HK-2 (cell line): ENCODE data around the gene COL4A3.

Experiments
- DNase-seq: peaks from one replicate; pipeline ENCODE4 v3.0.0-alpha.2; 2018; ENCODE audit not compliant: unreplicated experiment

The COL4A3 gene

DNA sequence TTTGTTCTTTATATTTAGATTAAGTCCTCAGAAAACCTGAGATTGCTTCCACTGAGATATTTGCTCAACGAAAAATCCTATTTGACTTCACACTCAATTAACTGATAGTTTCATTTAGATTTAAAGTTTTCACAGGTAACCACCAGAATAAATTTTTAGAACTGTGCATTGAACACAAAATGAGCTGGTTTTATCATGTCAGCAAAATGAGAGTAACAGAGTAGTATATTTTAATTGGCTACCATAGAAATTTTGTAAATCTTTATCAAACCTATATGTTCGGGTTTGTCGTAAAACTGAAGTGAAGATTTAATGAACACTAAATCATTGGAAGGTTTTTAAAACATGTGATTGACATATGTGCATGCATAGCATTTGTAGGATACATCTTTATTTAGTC, 127.9 kb downstream of the COL4A3 start:
- no peak for DNase-seq

DNA sequence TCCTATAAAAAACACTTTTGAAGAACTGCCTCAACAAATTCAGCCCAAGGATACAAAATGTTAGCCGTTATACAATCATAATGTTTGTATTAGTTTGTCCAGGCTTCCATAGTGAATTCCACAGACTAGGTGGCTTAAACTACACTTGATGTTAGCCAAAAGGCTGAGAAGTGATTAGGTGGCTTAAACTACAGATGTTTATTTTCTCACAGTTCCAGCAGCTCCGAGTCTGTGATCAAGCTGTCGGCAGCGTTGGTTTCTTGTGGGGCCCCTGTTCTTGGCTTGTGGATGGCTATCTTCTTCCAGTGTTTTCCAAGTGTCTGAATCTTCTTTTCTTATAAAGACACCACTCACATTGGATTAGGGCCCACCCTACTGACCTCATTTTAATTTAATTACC, 129.1 kb downstream of the COL4A3 start:
- no peak for DNase-seq

DNA sequence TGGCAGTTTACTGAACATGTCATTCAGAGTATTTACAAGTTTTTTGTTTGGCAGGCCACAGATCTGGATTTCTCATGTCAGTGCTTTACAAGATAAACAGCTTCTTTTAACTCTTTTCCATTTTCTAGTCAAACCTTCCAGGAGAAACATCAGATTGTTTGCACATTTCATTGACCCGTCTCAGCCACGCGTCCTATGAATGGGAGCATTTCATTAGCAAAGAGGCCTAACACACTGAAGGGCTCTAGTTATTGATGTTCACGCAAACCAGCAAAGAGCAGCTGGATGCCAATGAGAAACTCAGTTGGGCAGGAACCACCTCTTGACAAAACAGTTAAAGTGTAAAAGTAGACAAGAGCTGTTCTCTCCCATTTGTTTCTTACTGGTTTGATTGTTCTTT, 131.4 kb downstream of the COL4A3 start:
- DNase-seq, result no peak

DNA sequence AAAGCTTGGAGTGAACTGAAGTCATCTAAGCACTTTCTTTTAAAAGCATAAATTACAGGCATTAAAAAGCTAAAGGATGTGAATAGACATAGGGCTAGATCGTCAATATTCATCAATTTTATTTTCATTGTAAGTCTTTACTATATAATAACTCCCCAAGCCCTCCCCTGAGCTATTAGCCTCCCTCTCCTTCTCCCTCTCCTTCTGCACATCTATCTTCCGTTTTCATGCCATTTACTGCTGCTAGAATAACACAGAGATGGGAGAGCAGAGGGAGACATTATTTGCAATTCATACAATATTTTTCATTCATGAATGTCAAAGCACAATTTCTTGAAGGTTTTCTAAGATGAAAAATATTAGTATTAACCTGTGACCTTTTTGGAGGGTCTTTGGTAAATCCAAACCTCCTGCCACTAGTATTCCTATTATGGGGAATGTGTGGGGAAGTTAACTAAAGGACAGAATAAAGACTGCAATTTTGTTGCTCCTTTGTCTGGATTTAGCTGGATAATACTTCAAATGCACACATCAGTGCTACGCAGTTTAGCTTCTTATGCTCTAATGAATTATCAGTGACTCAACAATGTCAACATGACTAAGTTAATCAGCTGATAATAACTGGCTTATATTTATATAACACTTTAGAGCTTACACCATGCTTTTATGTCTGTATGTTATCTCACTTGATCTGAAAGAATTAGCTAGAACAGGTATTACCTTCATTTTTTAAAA, 132.4 kb downstream of the COL4A3 start:
- DNase-seq, result no peak

DNA sequence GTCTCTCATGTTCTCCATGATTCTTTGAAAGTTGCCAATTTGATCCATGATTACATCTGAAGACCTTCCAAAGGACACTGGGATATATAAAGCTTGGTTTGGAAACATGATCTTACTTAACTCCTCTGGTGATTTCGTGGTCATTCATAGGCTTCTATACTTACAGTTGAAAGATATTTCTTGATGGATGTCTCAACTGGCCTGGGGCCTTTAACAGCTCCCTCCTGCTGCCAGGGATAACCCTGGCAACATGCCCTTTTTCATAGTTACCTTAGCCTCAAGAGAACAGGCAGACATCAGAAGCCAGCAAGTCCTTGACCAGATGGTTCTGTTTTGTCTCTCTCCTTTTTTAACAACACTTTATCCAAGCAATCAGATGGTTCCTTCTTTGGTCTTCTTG, 137.1 kb downstream of the COL4A3 start:
- DNase-seq, result no peak

DNA sequence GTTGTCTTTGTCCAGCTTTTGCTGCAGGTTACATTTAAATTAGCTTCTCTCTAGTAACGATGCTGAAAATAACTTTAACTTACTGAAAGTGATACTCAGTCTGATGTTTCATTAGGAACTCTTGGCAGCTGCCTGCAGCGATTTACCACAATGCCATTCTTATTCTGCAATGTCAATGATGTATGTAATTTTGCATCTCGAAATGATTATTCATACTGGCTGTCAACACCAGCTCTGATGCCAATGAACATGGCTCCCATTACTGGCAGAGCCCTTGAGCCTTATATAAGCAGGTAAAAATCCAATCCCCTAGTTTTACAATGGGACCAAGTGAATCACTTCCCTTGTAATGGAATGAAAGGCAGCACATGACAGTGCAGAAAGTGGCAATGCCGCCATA, 144.4 kb downstream of the COL4A3 start:
- no peak for DNase-seq

DNA sequence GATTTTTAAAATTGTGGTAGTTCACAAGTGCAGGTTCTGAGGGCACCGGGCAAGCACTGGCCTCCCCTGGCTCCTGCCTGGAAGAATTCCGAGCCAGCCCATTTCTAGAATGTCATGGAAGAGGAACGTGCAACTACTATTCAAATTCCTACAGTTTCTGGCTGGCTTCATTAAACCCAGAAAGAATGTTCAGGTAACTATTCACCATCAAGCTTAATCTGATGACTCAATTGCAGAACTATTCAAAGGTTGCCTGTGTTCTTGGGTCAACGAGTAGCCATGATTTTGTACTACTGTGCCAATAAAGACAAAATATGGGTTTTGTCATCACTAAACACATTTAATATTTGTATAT, 146.3 kb downstream of the COL4A3 start:
- peak; percentile 16 for DNase-seq

DNA sequence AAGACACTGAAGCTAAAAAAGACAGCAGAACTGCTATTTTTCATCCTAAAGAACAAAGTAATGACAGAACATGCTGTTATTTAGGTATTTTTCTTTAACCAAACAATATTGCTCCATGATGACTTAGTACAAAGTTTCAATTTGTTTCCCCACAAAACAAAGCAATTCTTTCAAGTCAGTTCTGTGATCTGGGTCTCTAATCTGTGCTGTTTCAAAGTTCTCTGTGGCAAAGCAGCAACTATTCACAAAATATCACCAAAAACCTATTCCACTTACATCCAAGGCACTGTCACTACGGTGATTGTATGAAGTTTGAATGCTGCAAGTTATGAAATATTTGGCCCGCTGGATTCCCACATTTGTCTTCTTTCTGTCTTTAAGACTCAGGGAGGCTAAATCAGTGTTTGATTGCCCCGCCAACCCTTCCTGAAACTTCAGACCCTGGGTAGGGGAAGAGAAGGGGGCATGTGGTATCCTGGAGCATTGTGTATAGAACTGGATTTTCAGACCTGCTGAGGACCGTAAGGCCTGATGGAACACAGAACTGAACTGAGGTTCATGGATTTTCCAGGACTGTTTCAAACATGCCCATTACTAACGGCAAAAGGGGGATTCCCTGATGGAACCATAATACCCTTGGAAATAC, 147.6 kb downstream of the COL4A3 start:
- DNase-seq, result no peak

DNA sequence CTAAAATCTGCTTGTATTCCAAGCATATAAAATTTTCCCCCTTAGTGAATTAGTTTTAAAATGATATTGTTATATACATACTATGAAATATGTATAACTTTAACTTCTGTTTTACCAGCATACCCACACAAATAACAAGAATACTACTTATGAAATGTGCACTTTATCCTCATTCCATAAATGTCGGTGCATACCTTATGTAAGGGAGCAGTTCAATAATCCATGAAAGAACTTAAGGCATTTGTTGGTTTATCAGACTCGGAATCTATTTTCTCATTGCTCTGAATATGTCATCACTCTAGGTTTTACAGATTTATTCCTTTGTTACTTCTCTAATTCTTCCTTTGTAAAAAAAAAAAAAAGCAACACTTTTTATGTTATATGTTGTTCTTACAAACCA, 148.2 kb downstream of the COL4A3 start:
- DNase-seq, result no peak

DNA sequence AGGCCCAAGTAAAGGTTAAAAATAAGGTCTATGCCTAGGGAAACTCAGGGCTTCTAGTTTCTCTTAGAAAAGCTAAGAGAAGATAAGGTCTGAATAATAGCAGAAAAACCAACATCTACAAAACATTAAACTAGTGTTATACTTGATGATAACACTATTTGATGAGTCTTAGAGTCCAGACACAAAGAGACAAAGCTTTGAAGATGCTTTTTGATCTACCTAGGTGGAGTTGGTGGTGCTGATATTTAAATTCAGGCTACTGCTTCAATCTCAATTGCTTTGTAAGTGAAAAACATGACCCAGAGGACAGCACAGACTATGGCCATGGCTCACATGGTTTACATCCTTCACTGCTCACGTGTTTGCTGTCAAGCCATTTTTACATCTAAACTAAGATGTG, 148.9 kb downstream of the COL4A3 start:
- DNase-seq, result no peak

DNA sequence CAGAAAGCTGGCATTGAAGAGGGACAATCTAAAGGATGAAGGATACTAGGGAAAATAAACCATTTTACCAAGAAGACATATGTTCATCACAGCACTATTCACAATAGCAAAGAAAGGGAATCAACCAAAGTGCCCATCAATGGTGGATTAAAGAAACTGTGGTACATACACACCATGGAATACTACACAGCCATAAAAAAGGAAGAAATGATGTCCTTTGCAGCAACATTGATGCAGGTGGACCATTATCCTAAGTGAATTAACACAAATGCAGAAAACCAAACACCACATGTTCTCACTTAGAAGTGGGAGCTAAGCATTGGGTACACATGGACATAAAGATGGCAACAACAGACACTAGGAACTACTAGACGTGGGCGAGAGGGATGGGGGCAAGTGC, 153.4 kb downstream of the COL4A3 start:
- no peak for DNase-seq

DNA sequence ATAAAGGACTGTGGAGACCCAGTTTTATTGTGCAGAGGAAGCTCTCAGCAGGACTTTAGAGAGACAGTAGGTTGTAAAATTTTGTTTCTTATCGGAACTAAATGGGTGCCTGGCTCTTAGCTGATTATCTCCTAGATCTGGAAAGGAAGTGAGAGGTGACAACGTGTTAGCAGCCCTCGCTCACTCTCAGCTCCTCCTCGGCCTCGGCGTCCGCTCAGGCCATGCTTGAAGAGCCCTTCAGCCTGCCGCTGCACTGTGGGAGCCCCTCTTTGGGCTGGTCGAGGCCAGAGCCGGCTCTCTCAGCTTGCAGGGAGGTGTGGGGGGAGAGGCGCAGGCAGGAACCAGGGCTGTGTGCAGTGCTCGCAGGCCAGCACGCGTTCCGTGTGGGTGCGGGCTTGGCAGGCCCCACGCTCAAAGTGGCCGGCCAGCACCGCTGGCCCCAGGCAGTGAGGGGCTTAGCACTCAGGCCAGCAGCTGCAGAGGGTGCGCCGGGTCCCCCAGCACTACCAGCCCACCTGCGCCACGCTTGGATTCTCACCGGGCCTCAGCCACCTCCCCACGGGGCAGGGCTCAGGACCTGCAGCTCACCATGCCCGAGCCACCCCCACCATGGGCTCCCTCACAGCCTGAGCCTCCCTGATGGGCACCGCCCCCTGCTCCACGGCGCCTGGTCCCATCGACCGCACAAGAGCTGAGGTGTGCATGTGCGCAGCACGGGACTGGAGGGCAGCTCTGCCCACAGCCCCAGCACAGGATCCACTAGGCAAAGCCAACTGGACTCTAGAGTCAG, 156.1 kb downstream of the COL4A3 start:
- DNase-seq, result no peak

DNA sequence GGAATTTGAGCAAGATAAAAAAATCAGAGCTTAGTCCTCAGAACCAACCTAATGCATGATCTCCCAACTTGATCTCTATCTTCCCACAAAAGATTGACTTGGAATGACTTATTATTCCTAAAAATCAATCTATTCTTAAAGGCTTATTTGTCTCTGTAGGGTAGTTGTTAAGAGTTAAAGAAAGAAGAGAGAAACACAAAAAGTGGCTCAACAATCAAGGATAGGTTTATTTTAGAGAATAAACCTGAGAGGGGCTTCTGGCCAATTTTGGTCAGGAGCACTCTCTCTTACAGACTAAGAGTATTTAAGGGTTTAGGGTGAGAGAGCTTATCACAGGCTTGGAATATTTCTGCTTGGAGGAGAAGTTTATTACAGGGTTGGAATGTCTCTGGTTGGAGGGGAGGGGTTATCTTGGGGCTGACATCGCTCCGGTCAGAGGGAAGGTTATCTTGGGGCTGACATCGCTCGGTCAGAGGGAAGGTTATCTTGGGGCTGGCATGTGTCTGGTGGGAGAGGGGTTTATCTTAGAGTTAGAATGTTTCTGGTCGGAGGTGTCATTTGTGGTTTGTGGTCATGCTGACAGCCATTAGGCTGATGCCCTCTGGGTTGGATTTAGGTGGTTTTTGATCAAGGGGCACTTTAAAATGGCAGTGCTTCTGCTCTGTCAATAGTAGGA, 158.2 kb downstream of the COL4A3 start:
- no peak for DNase-seq

DNA sequence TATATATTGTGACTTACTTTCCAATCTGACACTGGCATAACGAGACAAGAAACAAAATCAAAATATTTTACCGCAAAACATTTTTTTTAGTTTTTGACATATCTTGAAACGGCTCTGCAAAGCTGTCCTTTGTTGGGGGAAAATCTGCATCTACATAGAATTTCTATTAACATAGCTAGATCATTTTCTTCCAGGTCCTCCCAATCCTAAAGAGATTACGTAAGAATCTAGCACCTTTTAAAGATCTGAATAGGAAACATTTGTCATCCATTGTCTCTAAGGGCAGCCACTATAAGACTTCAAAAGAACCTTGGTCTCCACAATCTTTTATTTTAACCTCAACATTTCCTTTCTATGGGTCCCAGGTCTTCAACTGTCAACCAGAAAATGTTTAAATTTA, 159.4 kb downstream of the COL4A3 start:
- no peak for DNase-seq

DNA sequence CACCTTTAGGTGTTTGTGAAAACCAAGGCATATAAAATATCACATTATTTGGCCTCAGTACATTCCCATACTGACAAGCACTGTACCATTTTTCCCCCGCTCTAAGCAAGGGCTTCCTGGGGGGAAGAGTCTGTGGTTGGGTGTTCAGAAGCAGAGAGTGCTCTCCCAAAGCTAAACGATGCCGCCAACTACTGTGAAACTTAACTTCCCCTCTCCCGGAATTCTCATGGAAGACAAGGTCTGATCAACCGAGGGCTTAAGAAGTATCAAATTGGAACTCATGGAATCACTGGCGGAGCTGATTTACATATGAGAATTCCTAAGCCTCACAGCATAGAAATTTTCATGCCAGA, 160.2 kb downstream of the COL4A3 start:
- DNase-seq, result peak; percentile 30

DNA sequence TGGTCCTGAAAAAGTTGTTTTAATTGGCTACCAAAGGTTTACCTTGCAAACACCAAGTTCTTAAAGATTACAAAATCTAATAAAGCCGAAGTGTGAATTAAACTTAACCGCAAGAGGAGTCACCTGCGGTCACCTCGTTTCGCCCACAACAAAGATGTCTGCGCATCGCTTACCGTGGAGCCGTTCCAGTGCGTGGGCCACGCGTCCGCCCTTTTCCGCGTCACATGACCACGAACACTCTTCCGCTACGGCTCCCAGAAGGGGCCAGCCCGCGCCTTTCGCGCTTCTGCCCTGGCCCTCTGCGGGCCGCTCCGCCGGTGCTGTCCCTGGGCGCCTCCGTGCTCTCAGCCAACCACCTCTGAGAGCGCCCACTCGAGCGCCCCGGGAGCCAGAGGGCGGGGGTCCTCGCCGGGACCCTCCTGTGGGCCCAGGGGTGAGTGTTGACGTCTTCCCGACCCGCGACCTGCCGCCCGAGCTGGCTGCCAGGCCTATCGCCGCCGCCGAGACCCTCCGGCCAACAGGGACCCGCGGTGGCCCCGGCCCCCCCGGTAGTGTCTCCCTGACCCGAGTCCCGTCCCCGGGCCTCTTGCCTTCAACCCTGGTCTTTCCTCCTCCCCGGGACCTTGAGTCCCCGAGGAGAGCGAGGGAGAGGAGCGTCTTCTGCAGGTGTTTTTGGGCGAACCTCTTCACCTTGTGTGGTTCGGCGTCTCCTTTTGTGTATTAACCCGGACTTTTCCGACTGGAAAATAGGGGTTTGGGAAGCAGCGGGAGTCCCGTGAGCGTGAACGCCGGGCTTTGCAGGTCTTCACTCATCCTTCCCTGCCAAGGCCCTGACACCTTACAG, 160.8 kb downstream of the COL4A3 start, which contains the start of gene MFF:
Gene MFF, plus strand, starts transcription at position 257 of the 844 bp plus-strand sequence. CDS start 5,415 bp downstream, outside the sequence.
- DNase-seq, result peak; percentile 91

DNA sequence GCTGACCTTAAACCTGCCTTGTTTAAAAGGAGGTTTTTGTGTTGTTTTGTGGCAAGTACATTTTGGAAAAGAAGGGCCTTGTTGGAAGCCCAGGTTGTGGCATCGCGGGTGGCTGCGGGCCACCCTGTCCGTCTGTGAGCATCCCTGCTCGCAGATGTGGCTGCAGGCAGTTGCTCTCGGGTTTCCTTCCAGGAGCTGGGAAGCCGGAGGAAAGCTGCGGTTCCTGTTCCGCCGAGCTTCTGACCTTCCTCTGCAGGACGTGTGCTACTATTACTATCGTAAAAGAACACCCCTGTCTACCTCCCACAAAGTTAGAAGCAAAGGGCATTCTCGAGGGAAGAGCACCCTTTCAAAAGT, 161.4 kb downstream of the COL4A3 start:
- DNase-seq, result peak; percentile 43

DNA sequence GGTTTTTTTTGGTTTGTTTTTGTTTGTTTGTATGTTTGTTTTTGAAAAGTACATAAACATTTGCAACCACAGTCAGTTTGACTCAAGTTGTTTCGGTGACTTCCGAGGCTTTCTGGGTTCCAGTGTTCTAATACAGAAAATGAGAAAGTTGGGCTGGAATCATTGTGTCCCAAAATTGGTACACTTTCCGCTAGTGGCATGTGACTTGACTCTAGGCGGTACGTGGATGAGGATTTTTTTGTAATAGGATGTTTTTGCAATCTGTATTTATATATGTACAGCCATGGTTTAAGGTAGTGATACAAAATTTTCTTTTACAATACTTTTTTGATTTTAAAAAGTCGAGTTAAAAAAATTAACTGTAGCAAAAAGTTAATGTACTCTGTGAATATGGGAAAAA, 162.4 kb downstream of the COL4A3 start:
- no peak for DNase-seq

DNA sequence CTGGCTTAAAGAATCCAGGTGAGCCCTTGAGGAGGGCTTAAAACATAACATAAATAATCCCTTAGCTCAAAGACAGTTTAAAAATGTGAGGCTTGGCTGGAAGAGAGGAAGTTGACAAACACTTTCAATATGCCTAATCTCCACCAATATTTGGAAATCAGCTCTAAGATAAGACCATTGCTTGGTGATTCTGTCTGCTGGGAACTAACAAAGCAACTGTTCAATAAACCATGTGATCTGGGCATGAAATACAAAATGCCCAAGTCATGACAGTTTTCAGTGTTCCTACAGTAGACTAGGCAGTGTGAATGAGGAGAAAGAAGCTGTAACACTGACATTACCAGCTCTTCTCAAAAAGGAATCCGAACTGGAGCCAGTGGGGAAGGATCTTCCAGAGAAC, 171.3 kb downstream of the COL4A3 start:
- DNase-seq, result no peak

DNA sequence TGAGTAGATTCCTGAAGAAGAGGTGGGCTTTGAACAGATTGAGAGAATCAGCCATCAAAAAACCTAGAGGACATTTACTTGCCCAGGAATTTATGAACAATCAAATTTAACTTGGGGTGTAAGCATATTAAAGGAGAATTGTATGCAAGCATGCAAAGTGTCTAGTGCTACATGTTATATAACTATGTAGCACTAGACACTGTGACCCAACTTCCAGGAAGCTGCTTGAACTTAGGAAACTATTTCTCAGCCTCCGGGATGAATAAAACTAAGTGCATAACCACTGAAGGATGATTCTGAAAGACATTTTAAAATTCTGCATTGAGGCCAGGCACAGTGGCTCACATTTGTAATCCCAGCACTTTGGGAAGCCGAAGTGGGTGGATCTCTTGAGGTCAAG, 173.0 kb downstream of the COL4A3 start:
- DNase-seq, result no peak

DNA sequence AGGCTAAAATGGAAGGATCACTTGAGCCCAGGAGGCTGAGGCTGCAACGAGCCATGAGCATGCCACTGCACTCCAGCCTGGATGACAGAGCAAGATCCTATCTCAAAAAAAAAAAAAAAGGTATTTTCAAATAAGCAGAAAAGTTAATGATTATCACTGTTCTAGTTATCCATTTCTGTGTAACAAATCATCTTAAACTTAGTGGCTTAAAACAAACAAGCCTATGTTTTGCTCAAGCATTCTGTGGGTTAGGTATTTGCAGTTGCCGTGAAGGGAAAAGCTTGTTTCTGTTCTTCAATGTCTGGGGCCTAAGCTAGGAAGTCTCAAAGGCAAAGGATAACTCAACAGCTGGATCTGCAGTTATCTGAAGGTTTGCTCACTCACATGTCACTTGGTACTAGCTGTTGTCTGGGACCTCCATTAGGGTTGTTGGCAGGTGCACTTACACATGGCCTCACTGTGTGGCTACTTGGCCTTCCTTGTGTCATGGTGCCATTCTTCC, 174.7 kb downstream of the COL4A3 start:
- DNase-seq, result no peak
